NB4 (cell line): Measurements from ENCODE around the gene SLC16A1.

ENCODE experiments used
- TF ChIP-seq, protein P1 (sequence below): IDR thresholded peaks from one replicate; pipeline ENCODE4 v1.5.1; 2012; ENCODE audit warnings: low read depth, low read length
- TF ChIP-seq, protein P2 (sequence below): IDR thresholded peaks from 2 replicates; pipeline ENCODE4 v1.6.1; 2011; ENCODE audit warnings: low read depth, low read length

DNA sequence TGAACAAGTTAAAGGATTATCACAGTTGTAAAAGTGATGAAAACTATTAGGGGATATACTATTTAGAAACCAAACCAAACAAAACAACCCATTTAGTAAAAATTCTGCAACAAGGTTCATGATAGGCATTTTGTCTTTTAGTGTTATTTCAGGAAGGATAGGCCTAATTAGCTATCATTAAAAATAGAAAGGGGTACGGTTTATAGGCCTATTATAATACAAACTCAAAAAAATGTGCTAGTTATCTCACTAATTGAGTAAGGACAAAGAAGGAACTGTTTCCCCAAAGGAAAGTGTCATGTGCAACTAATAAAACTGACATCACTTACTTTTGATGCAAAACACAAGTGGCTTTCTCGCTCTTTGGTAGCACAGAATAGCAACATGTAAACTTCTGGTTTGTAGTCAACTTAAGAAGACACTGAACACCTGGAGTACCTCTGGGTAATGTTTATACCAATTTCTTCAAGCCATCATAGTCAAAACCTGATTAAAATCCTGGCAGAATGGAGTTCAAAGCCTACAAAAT is 28.5 kb downstream of the SLC16A1 start:
- TF ChIP-seq, protein P1, sequence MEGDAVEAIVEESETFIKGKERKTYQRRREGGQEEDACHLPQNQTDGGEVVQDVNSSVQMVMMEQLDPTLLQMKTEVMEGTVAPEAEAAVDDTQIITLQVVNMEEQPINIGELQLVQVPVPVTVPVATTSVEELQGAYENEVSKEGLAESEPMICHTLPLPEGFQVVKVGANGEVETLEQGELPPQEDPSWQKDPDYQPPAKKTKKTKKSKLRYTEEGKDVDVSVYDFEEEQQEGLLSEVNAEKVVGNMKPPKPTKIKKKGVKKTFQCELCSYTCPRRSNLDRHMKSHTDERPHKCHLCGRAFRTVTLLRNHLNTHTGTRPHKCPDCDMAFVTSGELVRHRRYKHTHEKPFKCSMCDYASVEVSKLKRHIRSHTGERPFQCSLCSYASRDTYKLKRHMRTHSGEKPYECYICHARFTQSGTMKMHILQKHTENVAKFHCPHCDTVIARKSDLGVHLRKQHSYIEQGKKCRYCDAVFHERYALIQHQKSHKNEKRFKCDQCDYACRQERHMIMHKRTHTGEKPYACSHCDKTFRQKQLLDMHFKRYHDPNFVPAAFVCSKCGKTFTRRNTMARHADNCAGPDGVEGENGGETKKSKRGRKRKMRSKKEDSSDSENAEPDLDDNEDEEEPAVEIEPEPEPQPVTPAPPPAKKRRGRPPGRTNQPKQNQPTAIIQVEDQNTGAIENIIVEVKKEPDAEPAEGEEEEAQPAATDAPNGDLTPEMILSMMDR, result no peak
- TF ChIP-seq, protein P2, sequence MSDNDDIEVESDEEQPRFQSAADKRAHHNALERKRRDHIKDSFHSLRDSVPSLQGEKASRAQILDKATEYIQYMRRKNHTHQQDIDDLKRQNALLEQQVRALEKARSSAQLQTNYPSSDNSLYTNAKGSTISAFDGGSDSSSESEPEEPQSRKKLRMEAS, result no peak
